Epithelial cell of esophagus (primary cell): ENCODE measurements around the gene KRT1.

Experiments
- DNase-seq: peaks from one replicate; pipeline ENCODE4 v3.0.0; 2010; ENCODE audit warnings: low read depth
- H3K4me3 ChIP-seq: 2 replicates; pipeline ENCODE4 v1.5.1; 2011; ENCODE audit warnings: mild to moderate bottlenecking, low read length, control low read depth
- TF ChIP-seq, protein P1 (sequence below): IDR thresholded peaks from 2 replicates; pipeline ENCODE4 v1.5.1; 2011; ENCODE audit warnings: low read depth, mild to moderate bottlenecking, low read length, control low read depth, inconsistent platforms; ENCODE audit not compliant: insufficient read depth; ENCODE audit errors: missing control alignments

KRT1 gene

DNA sequence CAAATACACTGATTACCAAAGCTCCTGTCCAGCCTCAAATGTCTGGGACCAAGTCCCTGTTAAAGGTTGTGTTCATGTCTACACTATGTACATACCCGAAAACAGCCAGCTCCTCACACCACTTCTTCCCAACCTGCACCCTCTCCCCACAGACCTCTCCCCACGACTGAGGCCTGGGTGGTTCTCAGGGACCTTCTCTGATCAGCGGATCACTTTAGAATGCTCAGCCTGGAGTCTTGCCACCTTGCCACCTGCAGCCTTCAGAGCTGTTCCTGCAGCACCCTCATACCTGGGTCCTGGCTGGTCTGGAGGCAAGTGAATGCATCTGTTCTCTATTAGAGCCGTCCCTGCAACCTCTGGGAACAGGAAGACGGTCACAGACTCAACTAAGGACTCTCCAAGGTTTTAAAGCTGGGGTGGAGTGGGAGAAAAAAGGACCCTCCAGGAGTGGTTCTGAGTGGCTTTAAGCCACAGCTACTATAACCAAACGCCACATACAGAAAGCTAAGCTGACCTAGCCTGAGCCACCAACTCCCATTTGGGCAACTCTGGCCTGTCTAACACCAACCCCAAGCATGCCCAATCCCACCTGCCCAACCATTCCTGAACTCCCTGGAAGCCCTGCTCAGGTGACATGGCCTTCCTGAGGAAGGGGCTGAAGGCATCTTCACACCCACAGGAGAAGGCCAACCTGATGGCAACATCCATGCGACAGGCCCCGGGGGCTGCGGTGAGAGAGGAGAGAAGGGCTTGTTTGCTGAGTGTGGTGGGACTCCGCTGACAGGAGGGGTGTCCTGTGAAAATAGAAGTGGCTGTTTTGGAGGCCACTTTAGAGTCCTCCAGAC lies 36.8 kb downstream of the KRT1 start:
- TF ChIP-seq, protein P1, sequence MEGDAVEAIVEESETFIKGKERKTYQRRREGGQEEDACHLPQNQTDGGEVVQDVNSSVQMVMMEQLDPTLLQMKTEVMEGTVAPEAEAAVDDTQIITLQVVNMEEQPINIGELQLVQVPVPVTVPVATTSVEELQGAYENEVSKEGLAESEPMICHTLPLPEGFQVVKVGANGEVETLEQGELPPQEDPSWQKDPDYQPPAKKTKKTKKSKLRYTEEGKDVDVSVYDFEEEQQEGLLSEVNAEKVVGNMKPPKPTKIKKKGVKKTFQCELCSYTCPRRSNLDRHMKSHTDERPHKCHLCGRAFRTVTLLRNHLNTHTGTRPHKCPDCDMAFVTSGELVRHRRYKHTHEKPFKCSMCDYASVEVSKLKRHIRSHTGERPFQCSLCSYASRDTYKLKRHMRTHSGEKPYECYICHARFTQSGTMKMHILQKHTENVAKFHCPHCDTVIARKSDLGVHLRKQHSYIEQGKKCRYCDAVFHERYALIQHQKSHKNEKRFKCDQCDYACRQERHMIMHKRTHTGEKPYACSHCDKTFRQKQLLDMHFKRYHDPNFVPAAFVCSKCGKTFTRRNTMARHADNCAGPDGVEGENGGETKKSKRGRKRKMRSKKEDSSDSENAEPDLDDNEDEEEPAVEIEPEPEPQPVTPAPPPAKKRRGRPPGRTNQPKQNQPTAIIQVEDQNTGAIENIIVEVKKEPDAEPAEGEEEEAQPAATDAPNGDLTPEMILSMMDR = no peak
- H3K4me3 ChIP-seq = no peak overlapping the region
- DNase-seq = no peak

DNA sequence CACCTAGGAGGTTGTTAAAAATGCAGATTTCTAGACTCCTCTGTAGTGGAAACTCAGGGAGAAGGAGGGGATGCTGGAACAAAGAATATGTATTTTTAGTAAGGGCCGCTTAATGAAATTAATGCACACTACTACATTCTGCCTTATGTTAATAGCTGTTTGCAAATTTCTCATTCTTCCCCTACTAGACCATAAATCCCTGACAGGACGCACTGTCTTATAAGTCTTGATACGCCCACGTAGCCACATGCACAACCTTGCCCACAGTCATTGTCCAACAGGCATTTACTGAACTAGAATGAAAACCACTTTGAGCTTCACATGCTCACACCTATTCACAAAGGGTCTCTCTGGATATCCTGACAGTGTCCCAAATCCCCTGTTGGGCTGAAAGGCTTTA lies 38.7 kb downstream of the KRT1 start:
- TF ChIP-seq, protein P1 = no peak
- DNase-seq = no peak
- H3K4me3 ChIP-seq = no peak overlapping the region

DNA sequence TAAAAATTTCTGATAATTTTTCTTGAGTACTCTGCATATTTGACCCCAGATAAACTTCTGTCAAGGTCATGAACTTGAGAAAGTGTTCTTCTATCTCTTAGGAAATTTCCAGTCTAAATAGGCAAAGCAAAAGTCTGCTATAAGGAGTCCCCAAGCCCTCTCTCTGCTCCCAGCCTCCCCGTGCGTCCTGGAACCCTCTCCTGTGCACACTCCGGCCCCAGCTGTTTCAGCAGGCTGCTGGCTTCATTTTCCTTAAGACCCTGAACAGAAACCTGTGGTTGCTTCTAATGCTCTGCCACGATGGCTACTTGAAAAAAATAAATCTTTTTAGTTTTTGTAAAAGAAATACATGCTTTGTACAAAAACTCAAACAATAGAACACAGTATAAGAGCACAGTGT lies 42.9 kb downstream of the KRT1 start:
- DNase-seq = no peak
- no peak overlapping the region for H3K4me3 ChIP-seq

GRCh38 chr12:52636592-52637258 lies 43.5 kb downstream of the KRT1 start:
- TF ChIP-seq, protein P1 = no peak
- no peak for DNase-seq

More for the DNA sequence above, 42.9 kb downstream of the KRT1 start:
- TF ChIP-seq, protein P1 = no peak

DNA sequence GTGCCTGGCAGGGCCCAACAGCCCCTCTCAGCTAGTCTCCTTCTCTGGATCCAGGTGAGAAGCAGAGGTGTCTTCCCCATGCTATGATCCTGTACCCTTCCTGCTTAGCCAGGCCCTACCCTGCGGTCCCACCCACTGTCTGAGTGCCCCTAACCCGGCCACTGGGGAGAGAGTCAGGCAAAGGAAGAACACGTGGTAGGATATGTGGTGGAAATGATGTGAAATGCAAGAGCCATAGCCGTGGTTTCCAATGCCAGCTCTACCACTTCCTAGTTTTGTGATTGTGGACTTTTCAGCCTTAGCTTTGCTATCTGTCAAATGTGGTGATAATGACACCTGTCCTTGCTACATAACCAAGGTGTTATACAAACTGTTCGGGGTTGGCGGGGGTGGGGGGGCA lies 44.0 kb downstream of the KRT1 start:
- TF ChIP-seq, protein P1 = no peak
- no peak overlapping the region for H3K4me3 ChIP-seq
- DNase-seq = no peak

More at GRCh38 chr12:52636592-52637258, 43.5 kb downstream of the KRT1 start:
- H3K4me3 ChIP-seq = no peak overlapping the region

DNA sequence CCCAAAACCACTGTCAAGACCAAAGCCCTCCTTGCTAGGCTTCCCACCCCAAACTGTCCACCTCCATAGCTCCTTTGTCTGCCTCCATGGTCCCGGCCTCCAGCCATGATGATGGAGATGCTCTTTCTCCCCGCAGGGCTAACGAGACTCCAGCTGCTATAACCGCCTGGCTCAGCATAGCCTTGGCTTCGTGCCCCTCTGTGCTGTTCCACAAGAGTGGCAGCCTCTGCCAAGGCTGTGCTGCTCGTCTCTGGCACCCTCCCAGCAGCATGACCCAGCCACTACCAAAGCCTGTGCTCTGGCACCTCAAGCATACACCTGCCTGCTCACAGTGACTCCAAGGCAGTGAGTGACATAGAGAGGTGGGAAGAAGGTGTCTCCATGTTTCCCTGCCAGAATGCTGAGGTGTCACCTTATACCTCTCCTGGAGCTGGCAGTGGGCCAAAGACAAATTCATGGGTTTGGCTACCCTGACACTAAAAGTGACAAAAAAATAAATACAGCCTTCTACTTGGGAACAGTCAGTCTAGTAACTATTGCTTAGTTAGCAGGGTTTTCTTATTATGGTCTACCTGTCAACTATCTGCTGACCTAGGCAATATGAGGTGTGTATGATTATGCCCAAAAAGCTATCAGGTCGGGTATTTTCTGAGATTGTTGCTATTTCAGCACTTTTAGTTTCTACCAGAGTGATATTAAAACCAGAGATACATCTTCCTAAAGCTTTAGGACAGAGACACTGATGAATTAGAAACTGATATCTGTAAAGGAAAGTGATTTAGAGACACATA lies 45.7 kb downstream of the KRT1 start:
- TF ChIP-seq, protein P1 = no peak
- DNase-seq = no peak
- no peak overlapping the region for H3K4me3 ChIP-seq
